Fibroblast of lung (primary cell): ENCODE results near the gene IGF2BP2.
"Not testable (repeated sequence)": the region's sequence is repeated elsewhere in the genome, so short reads cannot be mapped to it uniquely, and the experiment has no call there.

ENCODE experiments used
- CTCF ChIP-seq, 2 donors: IDR thresholded peaks in 1 of 2; conservative IDR thresholded peaks in 1 of 2; 1 replicate in 1 of 2; 2 replicates in 1 of 2; pipeline ENCODE4 v1.5.1; 2011 to 2012; ENCODE audit warnings: low read length in 2 of 2, control low read depth in 1 of 2, inconsistent platforms in 1 of 2, low read depth in 1 of 2, mild to moderate bottlenecking in 1 of 2
- EZH2 ChIP-seq: IDR thresholded peaks from 2 replicates; pipeline ENCODE4 v1.5.1; 2012; ENCODE audit warnings: low read length, control low read depth, mild to moderate bottlenecking; ENCODE audit errors: missing control alignments

- TF ChIP-seq CTCF (conservative IDR thresholded peaks at IDR 0.05 in 1 of 2, IDR thresholded peaks at IDR 0.05 in 1 of 2; ENCODE audit: low read depth in 1 of 2, low read length in 2 of 2); EZH2: not testable (repeated sequence)
These were observed 163.5 kb downstream of the IGF2BP2 start for GRCh38 chr3:185661296-185661695.
